GM20431 (cell line): Measurements from ENCODE around the gene PLEKHH1.
"Not testable (repeated sequence)": the region's sequence is repeated elsewhere in the genome, so short reads cannot be mapped to it uniquely, and the experiment has no call there.

Source experiments
- in situ Hi-C: fragments of 300-500 bp; cut with MseI, MboI; formaldehyde crosslinking; loops from one replicate; pipeline ENCODE4 v1.15.0; 2020; ENCODE audit warnings: low sequenced_read_pairs; ENCODE audit not compliant: unreplicated experiment

Gene PLEKHH1

GRCh38 chr14:67528276-67528675, 4.8 kb upstream of the PLEKHH1 start:
- in situ Hi-C loops: no loop called here

- in situ Hi-C loops: no loop called here
Measured at GRCh38 chr14:67529947-67530935, 2.8 kb upstream of the PLEKHH1 start.

GRCh38 chr14:67532606-67532997, 488 bp upstream of the PLEKHH1 start:
- in situ Hi-C loops: no loop called here

- in situ Hi-C loops: no loop called here
Measured at GRCh38 chr14:67533754-67534085, 630 bp downstream of the PLEKHH1 start.

GRCh38 chr14:67536087-67536486, 3.0 kb downstream of the PLEKHH1 start:
- in situ Hi-C loops: no loop called here

GRCh38 chr14:67537736-67538135, 4.6 kb downstream of the PLEKHH1 start:
- in situ Hi-C loops: no loop called here

GRCh38 chr14:67538501-67538900, 5.4 kb downstream of the PLEKHH1 start:
- in situ Hi-C loops: no loop called here

- in situ Hi-C loops: no loop called here
Measured at GRCh38 chr14:67539116-67539515, 6.0 kb downstream of the PLEKHH1 start.

- in situ Hi-C loops: no loop called here
Measured at GRCh38 chr14:67541448-67542387, 8.6 kb downstream of the PLEKHH1 start.

GRCh38 chr14:67542620-67543019, 9.5 kb downstream of the PLEKHH1 start:
- in situ Hi-C loops: not testable (repeated sequence)

- in situ Hi-C loops: no loop called here
Measured at GRCh38 chr14:67544590-67544989, 11.5 kb downstream of the PLEKHH1 start.

- in situ Hi-C loops: no loop called here
Measured at GRCh38 chr14:67547224-67547780, 14.2 kb downstream of the PLEKHH1 start.

GRCh38 chr14:67549734-67550133, 16.6 kb downstream of the PLEKHH1 start:
- in situ Hi-C loops: no loop called here

GRCh38 chr14:67551123-67551522, 18.0 kb downstream of the PLEKHH1 start:
- in situ Hi-C loops: no loop called here

GRCh38 chr14:67551940-67552339, 18.9 kb downstream of the PLEKHH1 start:
- in situ Hi-C loops: no loop called here

- in situ Hi-C loops: no loop called here
Measured at GRCh38 chr14:67553547-67553946, 20.5 kb downstream of the PLEKHH1 start.

- in situ Hi-C loops: no loop called here
Measured at GRCh38 chr14:67554341-67554740, 21.3 kb downstream of the PLEKHH1 start.

GRCh38 chr14:67555518-67556090, 22.5 kb downstream of the PLEKHH1 start:
- in situ Hi-C loops: no loop called here

- in situ Hi-C loops: no loop called here
Measured at GRCh38 chr14:67556671-67557070, 23.6 kb downstream of the PLEKHH1 start.

GRCh38 chr14:67557118-67557517, 24.0 kb downstream of the PLEKHH1 start:
- in situ Hi-C loops: no loop called here
